GM18499 (cell line): ENCODE results near the gene SLC22A23.

Source experiments
- ATAC-seq: cut with Tn5 transposase; IDR thresholded peaks from one replicate; pipeline ENCODE4 v1.9.1; 2021; ENCODE audit warnings: moderate number of reproducible peaks; ENCODE audit not compliant: insufficient read depth, unreplicated experiment

Gene SLC22A23, protein sequence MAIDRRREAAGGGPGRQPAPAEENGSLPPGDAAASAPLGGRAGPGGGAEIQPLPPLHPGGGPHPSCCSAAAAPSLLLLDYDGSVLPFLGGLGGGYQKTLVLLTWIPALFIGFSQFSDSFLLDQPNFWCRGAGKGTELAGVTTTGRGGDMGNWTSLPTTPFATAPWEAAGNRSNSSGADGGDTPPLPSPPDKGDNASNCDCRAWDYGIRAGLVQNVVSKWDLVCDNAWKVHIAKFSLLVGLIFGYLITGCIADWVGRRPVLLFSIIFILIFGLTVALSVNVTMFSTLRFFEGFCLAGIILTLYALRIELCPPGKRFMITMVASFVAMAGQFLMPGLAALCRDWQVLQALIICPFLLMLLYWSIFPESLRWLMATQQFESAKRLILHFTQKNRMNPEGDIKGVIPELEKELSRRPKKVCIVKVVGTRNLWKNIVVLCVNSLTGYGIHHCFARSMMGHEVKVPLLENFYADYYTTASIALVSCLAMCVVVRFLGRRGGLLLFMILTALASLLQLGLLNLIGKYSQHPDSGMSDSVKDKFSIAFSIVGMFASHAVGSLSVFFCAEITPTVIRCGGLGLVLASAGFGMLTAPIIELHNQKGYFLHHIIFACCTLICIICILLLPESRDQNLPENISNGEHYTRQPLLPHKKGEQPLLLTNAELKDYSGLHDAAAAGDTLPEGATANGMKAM

DNA sequence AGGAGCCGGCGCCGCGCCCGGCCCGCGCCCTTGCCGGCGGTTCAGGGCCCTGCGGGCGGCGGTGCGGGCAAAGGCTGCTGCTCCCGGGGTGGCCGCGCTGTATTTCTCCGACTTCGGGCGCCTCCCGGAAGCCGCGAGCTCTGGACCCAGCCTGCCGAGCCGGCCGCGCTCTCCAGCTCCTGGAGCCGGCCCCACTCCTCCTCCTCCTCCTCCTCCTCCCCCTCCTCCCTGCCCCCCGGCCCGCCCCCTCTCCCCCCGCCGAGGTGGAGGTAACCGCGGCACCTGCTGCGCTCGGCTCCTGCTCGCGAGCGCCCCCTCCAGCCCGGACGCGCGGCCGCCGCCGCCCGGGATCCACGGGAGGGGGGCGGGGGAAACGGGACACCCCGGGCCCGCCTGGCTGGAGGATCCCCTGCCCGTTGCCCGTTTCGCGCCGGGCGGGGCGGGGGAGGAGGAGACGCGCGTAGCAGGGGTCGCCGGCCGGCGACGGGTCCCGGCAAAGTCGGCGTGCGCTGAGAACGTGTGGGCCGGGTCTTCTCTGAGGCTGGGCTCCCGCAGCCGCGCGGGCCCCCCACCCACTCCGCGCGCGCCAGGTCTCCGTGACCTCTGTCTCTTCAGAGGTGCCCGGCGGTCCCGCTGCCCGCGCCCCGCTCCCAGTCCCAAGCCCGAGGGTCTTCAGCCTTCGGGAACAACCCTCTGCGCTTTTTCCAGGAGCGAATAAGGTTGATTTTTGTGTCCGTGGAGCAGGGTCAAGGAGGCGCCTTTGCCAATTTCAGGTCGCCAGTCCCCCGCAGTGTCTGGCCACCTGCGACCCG is at the start of gene SLC22A23:
SLC22A23 (minus strand) TSS at position 153 of the 812 bp plus-strand sequence. CDS start 491 bp downstream, outside the sequence.
- ATAC-seq, result no peak

DNA sequence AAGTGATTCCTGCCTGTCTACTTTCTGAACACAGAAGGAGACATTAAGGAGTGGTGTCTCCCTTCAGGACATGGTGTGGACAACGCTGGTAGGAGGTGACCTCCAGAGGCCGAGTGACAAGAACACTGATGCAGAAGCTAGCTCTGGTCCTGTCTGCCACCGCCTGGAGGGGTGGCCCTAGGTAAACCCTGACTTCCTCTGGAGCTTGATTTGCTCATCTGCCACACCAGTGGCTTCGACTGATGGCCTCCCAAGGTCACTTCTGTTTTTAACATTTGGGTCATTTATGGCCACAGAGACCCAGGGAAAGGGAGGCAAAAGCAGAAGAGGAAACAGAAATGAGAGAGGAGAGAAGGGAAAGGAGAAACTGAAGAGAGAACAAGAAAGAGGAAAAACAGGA is 49.4 kb upstream of the SLC22A23 start:
- ATAC-seq, result no peak

DNA sequence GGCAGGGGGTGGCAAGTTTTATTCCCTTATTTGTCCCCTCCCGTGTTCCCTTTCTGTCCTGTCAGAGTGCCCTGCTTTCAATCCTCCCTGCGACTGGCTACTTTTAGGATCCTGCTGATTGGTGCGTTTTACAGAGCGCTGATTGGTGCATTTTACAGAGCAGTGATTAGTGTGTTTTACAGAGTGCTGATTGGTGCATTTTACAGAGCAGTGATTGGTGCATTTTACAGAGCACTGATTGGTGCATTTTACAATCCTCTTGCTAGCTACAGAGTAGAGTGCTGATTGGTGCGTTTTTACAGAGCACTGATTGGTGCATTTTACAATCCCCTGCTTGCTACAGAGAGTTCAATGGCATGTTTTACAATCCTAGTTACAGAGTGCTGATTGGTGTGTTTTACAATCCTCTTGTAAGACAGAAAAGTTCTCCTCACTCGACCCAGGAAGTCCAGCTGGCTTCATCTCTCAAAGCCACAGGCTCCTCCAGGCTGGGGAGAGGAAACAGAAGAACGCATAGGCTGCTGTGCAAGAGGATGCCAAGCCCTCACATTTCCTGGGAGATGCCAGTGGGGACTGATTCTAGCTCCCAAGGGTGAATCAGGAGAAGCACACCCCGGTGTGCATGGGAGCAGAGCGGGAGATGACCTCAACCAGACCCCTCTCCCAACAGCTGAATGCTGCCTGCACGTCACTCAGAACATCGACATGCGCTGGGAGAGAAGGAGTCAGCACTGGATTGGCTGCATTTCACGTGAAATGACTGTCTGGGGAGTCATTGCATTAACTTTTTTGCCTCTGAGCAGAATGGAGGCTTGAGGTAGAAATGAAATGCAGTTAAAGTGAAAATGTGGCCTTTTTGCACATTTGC is 48.3 kb upstream of the SLC22A23 start:
- ATAC-seq, result no peak

DNA sequence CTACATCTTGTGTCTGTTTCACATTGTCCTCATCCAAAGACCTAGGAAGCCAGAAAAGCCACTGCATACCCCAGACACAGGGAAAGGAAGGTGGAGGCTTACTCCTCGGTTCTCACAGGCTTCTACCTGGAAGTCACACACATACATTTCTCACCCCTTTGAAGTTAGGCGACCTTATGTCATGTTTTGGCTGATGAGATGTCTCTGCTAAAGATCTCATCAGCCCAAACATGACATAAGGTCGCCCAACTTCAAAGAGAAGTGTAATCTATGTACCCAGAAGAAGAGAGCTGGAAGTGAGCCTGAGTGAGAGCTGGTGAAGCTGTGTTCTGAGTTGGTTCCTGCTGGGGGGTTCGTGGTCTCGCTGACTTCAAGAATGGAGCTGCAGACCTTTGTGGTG is 47.5 kb upstream of the SLC22A23 start:
- no peak for ATAC-seq

DNA sequence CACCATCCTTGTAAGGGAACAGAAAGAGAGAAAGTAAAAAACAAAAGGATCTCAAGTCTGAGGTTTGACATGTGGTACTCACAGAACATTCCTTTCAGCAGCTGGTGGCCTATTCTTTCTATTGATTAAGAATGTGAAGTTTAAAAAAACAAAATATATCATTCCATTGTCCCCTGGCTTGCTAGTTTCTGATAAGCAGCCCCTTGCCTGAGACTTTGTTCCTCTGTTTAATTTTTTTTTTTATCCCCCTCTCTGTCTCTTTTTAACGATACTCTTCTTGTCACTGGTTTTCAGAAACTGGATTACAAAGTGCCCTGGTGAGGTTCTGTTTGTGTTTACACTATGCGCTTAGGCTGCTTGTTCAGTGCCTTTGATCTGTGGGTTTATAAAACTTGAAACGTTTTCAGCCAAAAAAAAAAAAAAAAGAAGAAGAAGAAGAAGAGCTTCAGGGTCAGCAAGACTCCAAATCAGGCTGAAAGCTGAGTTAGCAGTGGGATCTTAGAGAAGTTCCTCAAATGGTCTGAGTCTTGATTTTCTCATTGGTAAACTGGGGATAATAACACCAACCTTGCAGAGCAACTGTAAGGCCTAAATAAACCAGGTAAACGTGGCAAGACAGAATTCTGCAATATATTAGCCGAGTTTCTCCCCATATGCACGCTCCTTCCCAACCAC is 45.1 kb upstream of the SLC22A23 start:
- no peak for ATAC-seq

DNA sequence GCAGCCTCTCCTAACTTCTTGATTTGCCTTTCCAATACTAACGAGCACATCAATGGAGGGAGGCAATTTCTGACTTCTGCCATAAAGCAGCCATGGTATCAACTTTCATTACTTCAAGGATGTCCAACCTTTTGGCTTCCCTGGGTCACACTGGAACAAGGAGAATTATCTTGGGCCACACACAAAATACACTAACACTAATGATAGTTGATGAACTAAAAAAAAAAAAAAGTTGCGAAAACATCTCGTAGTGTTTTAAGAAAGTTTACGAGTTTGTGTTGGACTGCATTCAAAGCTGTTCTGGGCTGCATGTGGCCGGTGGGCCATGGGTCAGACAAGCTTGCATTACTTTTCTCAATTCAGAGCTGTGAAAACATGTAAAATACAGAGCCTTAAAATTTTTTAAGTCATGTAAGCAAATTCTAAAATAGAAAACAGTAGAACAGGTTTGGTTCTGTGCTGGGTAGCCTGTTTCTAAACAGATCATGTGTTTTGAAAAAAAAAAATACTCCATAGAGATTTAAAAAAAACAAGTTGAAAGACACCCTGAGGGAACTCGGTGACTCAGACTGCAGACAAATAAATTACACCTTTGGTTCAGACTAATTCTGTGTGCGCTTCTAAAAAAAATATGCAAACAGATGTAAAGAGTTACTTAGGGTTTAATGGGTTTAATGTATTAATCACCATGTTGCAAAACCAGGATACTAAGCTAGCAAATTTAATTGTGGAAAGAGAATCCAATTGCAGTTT is 43.6 kb upstream of the SLC22A23 start:
- no peak for ATAC-seq

DNA sequence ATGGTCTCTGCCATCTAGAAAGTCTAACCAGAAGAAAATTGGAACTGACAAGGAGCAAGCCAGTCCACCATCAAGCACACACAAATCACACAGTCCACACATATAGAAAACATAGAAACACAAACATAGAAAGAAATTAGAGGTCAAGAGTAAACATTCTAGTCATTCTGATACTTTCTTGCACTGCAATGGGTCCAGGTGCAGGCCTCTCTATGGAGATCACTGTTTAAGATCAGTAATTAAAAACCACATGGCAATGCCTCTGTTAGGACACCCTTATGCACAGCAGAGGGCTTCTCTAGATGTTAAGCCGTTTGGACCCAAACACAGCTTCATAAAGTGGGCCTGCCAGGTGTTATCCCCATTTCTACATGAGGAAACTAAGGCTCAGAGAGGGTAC is 42.8 kb upstream of the SLC22A23 start:
- no peak for ATAC-seq

DNA sequence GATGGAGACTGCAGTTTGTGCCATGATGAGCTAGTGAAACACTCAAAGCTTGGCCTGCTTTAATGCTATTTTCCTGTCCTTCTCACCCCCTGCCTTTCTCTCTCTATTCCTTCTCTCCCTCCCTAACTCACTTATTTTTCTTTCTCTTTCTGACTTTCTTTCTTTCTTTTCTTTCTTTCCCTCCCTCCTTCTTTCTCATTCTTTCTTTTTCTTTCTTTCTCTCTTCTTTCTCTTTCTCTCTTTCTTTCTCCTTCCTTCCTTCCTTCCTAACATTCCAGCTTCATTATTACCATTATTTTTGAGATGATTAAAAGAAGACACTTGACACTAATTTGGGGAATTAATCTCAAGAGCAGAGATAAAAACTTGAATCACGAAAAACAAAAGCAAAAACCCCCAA is 39.5 kb upstream of the SLC22A23 start:
- no peak for ATAC-seq

DNA sequence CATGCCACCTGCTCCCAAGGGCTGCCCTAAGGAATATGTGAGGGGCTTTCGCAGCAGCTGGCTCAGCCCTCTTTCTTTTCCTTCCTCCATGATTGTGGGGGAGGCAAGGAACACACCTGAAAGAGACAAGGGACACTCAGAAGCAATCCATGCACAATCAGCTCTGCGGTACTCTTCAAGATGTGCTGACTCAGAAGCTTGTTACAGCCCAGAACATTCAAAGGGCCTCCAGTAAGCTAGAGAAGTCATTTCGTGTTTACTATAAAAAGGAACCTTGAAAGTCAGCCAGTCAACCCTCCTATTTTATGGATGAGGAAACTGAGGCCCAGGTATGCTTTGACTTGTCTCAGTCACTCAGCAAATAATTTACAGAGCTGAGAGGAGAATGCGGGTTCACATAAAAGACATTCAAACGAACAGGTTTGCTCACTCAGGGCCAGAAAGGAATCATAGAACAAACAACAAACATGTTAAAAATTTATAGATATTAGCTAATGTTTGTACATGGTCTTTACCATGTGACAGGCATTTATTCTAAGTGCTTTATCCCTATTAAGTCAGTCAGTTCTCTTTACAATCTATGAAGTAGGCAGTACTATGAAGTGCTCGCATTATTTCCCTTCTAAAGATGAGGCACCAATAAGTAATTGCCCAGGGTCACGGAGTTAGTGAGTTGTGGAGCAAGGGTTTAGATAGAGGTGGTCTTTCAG is 37.7 kb upstream of the SLC22A23 start:
- no peak for ATAC-seq

DNA sequence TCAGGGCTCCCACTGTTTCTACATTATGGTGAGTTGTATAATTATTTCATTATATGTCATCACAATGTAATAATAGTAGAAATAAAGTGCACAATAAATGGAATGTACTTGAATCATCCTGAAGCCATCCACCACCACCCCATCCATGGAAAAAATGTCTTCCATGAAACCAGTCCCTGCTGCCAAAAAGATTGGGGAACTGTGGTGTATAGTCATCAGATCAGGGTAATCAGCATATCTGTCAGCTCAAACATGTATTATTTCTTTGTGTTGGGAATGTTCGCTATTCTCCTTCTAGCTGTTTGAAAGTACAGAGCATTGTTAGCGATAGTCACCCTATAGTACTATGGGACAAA is 33.8 kb upstream of the SLC22A23 start:
- no peak for ATAC-seq

DNA sequence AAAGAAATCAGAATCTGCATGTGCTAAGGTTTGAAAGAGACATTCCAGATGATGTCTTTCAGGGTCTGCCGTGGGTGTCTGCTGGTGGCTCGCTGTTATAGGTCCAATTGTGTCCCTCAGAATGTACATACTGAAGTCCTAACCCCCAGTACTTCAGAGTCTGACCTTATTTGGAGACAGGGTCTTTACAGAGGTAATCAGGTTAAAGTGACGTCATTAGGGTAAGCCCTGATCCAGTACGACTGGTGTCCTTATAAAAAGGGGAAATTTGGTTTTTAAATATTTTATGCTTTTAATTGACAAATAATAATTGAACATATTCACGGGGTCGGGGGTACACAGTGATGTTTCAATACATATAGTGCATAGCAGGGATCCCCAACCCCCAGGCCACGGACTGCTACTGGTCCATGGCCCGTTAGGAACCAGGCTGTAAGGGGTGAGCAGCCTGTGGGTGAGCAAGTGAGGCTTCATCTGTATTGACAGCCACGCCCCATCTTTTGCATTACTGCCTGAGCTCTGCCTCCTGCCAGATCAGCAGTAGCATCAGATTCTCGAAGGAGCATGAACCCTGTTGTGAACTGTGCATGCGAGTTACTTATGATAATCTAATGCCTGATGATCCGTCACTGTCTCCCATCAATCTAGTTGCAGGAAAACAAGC is 33.2 kb upstream of the SLC22A23 start:
- no peak for ATAC-seq

DNA sequence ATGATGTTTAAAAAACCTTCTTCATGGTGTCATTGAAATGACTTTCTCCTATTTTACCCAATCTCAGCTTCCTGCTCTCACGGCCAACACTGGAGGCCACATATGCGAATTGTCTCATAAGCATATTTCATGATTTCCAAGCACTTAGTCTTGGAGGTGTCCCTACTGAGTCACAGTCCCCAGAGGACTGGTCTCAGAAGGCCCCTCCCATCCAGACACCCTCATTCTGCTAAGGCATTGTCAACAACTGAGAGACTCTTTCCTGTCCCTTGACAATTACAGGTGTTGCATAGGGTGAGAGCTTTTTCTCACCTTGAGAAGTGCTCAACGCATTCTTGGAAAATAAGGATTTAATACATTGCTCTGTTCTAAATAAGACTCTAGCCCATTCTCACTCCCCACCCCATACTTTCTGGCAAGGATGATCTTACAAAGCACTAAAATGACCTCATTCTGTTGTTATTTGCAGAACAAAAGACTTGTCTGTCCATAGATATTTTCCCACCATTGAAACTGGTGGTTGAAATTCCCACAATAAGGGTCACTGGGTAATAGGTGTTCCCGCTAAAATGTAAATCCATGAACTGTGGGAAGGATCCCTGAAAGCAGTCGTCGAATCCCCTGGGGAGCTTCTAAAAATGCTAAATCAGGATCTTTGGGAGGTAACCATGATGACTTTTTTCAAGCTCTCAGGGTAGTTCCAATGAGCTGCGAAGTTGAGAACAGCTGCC is 32.3 kb upstream of the SLC22A23 start:
- ATAC-seq, result no peak

DNA sequence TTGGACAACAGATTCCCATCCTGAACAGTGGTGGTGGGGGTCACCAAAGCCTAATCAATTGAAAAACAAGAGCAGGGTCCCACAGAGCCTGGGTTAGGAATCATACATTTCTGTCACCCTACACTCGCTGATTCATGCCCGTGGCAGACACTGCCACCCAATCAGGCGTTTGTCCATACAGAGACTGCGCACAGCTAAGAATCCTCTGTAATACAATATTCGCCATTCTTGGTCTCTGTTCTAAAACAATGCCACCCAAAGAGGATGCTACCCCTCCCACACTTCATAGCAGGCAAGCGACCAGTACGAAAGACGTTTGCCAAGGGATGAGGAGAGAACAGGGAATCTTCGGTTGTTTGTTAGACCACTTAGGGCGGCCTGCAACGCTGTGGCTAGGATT is 28.1 kb upstream of the SLC22A23 start:
- no peak for ATAC-seq

DNA sequence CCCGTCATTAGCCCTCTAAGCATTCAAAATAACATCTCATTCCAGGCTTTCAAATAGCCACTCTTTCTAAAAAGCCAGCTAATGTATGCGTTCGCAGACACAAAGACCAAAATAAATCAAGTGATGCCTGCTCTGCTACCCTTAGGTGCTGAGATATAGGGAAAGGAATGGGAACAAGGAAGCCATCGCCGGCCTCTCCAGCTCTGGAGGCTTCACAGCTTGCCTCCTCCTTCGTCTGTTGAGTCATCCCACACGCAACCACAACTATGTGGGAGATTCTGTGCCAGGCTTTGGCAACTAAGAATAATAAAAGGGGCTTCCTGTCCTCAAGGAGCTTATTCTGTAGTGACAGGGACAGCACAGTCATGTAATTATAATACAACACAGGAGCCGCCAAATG is 27.3 kb upstream of the SLC22A23 start:
- no peak for ATAC-seq

DNA sequence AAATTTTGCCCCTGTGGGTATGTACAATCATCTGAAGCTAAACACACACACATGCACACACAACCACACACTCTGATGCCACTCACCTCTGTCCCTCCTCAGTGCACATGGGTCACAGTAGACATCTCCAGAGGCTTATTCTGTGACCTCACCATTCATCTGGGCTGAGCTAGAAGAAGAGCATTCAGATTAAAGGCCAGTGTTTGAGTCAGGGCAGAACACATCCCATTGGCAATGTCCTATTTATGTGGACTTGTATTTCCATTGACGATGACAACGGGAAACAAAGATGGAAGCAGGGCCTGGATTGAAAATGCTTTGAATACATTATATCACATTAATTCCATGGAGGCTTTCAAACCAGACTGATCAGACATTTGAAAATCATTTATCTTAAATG is 26.8 kb upstream of the SLC22A23 start:
- ATAC-seq, result no peak

DNA sequence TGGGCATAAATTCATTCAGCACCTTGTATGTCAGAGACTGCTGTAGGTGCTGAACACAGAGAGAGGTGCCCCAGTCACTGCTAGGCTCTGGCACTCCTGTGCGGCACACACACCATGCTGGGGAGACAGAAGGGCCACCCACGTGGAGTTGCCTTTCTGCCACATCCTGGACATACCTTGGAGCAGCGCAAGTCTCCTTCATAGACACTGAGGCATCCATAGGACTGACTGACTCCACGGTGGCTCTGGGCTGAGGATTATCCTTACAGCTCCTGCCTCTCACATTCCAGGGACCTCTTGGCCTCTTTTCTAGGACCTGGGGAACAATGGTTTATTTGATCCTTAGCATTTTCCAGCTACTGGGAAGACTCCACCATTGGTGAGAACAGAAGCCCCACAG is 26.0 kb upstream of the SLC22A23 start:
- ATAC-seq, result no peak

DNA sequence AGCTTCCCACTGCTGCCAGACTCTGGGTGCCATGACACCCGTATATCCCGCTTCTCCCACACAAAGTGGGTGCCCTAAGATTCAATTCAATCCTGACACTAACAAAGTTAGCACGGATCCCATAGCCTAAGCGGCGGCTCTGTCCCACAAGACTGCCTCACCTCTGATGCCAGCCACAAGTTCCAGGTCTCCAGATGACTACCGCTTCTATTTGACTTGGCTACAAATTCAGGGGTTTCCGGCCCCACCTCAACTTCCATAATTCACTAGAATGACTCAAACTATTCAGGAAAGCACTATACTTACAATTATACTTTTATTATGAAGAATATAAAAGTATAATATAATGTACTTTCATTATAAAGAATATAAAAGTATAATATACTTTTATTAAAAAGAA is 24.8 kb upstream of the SLC22A23 start:
- no peak for ATAC-seq
